ES-I3 (cell line): ENCODE measurements around the gene CMIP.

Experiments used
- H3K36me3 ChIP-seq: 2 replicates; pipeline ENCODE4 v1.6.1; 2013; ENCODE audit warnings: mild to moderate bottlenecking, low read length, control low read depth, moderate library complexity; ENCODE audit not compliant: insufficient read depth
- H3K4me1 ChIP-seq: 2 replicates; pipeline ENCODE4 v1.6.1; 2013; ENCODE audit warnings: mild to moderate bottlenecking, control low read depth, low read length; ENCODE audit not compliant: insufficient read depth
- H3K9ac ChIP-seq: 2 replicates; pipeline ENCODE4 v1.6.1; 2013; ENCODE audit warnings: low read depth, mild to moderate bottlenecking, low read length, moderate library complexity
- H3K9me3 ChIP-seq: 2 replicates; pipeline ENCODE4 v1.6.1; 2013; ENCODE audit warnings: mild to moderate bottlenecking, low read length, moderate library complexity; ENCODE audit not compliant: control insufficient read depth, insufficient read depth

Gene CMIP

DNA sequence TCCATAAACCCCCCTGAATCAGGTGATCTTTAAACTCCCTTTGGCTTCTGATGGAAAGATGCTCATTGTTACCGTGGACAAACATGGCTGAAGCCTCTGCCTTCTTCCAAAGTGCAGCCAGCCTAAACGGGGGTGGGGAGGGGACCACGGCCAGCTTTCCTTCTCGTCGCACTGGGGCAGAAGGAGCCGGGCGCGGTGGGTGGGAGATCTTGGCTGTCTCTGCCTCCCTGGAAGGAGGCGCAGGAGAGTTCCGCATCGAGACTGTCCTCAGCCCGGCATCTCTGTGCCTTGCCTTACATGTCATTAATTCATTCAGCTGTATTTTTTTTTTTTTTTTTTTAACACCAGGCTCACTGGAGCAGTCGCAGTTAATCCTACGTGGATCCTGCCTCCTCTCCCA lies 171.2 kb downstream of the CMIP start:
- Histone ChIP-seq H3K9ac (no peak overlapping the region), H3K4me1 (no peaks in the 10 kb centered on the region; the same call in 1 of the 2 replicates), H3K9me3 (no peaks in the 10 kb centered on the region), H3K36me3 (peaks cover 5% of the 10 kb centered on the region; the same call in 1 of the 2 replicates)

DNA sequence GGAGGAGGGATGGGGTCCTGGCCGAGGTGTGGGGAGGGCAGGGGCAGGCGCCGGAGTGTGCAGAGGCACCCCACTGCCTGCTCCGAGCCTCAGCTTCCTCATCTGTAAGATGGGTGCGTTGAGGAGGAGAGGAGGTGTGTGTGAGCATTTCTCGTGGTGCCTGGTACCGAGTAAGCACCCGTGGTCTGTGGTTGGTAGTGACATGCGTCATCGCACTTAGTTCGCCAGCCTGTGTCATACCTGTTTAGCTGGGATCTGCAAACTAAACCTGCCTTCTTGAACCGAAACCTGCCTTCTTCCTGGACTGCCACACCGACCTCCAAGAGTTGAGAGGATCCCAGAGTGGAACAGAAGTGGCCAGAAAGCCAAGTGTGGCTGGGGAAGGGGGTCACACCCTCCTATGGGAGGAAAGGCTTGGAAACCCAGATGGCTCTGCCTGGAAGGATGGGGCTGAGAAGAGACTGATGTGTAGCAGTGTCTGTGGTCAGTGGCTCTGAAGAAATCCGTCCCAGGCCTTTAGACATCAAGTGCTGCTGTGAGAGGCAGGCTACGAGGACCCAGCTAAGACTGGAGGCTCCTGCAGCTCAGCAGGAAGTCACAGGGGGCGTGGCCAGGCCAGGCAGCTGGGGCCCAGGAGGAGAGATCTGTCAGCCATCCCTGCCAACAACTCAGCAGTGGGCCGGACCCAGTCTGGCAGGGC lies 171.9 kb downstream of the CMIP start:
- Histone ChIP-seq H3K36me3 (peaks cover 5% of the 10 kb centered on the region; the same call in 1 of the 2 replicates), H3K9ac (no peak overlapping the region)

DNA sequence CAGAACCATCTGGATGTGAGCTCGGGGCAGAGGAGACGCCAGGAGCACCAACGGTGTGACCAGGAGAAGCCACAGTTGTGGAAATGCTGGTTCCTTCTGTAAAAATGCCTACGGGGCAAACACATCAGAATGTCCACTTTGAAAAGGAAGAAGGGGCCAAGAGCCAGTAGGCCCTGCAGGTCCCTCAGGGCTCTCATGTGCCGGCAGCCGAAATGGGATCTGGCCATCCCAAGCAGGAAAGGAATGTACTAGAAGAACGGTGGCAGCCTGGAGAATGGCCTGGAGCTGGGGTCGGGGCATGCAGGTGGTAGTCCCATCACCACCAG lies 172.4 kb downstream of the CMIP start:
- no peak overlapping the region for H3K9ac ChIP-seq
- H3K36me3 ChIP-seq: peaks cover 5% of the 10 kb centered on the region; the same call in 1 of the 2 replicates
- no peaks in the 10 kb centered on the region for H3K9me3 ChIP-seq
- no peaks in the 10 kb centered on the region; the same call in 1 of the 2 replicates for H3K4me1 ChIP-seq

More for the DNA sequence above, 171.9 kb downstream of the CMIP start:
- no peaks in the 10 kb centered on the region; the same call in 1 of the 2 replicates for H3K4me1 ChIP-seq
- H3K9me3 ChIP-seq: no peaks in the 10 kb centered on the region

DNA sequence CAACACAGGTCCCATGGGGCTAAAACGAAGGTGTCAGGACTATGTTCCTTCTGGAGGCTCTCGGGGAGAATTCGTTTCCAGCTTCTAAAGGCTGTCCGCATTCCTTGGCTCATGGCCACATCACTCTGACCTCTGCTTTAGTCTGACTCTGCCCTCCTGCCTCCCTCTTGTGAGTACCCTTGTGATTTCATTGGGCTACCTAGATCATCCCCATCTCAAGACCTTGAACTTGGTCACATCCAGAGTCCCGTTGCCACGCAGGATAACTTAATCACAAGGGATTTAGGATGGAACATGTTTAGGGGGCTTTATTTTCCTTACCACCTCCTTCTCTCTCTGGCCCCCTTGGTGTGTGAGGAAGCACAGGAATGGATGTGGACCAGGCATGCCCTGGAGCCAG lies 173.6 kb downstream of the CMIP start:
- Histone ChIP-seq H3K9ac (no peak overlapping the region), H3K36me3 (peaks cover 5% of the 10 kb centered on the region; the same call in 1 of the 2 replicates), H3K9me3 (no peaks in the 10 kb centered on the region), H3K4me1 (no peaks in the 10 kb centered on the region; the same call in 1 of the 2 replicates)

DNA sequence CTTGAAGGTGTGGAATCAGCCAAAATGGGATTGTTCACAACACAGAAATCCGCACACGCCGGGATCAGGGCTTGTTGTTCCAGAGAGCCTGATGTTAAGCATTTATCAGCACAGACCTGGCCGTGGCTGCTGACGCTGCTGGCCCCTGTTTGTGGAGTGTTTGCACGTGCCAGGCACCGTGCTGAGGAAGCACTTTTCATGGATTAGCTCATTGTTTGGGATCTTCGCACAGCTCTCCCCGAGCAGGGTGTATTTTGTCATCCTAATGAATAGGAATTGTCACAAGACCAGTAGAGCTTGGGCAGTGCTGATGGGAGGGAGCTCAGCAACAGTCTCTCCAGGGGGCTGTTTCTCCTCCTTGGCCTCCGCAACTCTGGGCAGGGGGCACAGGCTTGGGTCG lies 174.1 kb downstream of the CMIP start:
- H3K36me3 ChIP-seq: peaks cover 5% of the 10 kb centered on the region; the same call in 1 of the 2 replicates
- H3K9me3 ChIP-seq: no peaks in the 10 kb centered on the region
- H3K9ac ChIP-seq: no peak overlapping the region
- no peaks in the 10 kb centered on the region; the same call in 1 of the 2 replicates for H3K4me1 ChIP-seq

DNA sequence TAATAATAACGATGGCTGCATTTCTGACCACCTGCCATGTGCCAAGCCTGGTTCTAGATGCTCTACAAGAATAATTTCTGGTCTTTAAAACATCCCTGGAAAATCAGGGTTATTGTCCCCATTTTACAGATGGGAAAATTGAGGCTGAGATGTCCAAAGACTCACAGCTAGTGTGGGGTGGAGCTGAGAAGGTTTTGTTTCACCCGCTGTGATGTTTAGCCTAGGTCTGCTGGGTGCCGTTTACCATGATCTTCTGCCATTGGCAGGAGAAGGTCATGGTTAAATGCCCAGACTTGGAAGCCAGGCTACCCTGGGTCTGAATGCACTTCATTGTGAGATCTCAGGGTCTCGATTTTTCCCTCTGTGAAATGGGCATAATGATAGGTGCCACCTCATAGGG lies 175.4 kb downstream of the CMIP start:
- H3K36me3 ChIP-seq: peaks cover 5% of the 10 kb centered on the region; the same call in 1 of the 2 replicates
- H3K9me3 ChIP-seq: no peaks in the 10 kb centered on the region
- H3K9ac ChIP-seq: no peak overlapping the region
- no peaks in the 10 kb centered on the region; the same call in 1 of the 2 replicates for H3K4me1 ChIP-seq

DNA sequence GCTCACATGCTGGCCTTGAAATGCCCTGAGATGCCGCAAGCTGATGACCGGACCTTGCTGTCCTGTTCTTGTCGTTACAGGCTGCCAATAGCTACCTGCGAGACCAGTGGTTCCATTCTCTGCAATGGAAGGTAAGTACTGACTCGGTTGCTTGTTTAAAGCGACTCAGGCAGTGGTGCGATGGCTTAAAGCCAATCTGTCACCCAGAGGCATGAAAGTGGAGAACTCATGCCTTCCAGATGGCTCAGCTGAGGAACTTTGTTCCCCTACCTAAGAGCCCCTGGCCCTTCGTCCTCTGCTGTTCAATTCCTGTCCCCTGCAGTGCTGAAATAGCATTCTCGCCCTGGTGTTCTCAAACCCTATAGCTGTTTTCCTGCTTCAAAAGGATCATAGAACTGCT lies 176.2 kb downstream of the CMIP start:
- Histone ChIP-seq H3K36me3 (peaks cover 5% of the 10 kb centered on the region; the same call in 1 of the 2 replicates), H3K9me3 (no peaks in the 10 kb centered on the region), H3K4me1 (no peaks in the 10 kb centered on the region; the same call in 1 of the 2 replicates), H3K9ac (no peak overlapping the region)

DNA sequence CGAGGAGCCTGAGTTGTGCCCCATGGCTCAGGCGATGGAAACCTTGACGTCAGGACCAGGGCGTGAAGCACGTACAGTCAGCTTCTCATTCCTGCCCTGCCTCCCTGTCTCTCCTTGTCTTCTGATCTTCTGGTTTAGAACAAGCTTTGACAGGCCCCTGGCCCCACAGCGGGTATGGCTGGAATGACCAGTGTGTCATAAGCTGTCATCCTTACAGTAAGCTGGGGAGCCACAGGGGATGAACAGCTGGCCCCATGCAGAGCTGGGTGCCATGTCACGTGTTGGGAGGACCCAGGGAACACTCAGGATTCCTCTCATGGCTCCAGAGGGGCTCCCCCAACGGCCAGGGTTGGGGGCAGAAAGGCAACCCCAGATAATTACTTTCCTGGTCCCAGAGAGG lies 176.9 kb downstream of the CMIP start:
- H3K36me3 ChIP-seq: peaks cover 5% of the 10 kb centered on the region; the same call in 1 of the 2 replicates
- no peak overlapping the region for H3K9ac ChIP-seq

DNA sequence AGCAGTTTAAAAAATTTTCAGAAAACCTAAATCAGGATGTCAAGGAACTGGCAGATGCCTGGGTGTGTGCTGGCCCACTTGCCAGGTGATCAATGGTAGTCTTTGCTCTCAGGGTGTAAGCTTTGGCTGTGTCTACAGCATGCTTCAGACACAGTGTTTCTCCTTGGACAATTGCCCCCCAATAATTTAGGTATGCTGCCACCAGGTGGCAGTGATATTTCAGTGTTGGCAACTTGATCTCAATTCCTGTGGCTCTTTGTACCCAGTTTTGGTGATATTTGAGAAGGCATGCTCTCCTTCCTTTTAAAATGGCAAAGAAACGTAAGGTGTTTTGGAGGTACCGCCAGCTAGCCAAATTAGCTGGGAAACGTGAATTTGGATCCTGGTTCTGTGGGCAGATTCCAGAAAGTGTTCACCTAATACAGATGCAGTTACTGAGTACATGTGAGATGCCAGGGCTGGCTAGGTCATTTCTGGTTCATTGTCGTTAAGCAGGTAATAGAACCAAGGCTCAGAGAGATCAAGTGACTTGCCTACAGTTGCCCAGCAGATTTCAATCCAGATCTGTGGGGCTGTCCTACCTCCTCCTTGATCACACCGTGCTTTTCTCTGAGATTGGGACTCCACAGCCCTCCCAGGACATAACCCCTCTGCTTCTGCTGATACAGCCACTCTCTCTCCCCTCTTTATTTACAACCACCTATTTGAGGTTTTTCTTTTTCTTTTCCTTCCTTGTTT lies 178.9 kb downstream of the CMIP start:
- Histone ChIP-seq H3K4me1 (no peaks in the 10 kb centered on the region), H3K9ac (no peak overlapping the region), H3K36me3 (no peaks in the 10 kb centered on the region; the same call in 1 of the 2 replicates), H3K9me3 (no peaks in the 10 kb centered on the region)

More for the DNA sequence above, 176.9 kb downstream of the CMIP start:
- no peaks in the 10 kb centered on the region; the same call in 1 of the 2 replicates for H3K4me1 ChIP-seq
- no peaks in the 10 kb centered on the region for H3K9me3 ChIP-seq

DNA sequence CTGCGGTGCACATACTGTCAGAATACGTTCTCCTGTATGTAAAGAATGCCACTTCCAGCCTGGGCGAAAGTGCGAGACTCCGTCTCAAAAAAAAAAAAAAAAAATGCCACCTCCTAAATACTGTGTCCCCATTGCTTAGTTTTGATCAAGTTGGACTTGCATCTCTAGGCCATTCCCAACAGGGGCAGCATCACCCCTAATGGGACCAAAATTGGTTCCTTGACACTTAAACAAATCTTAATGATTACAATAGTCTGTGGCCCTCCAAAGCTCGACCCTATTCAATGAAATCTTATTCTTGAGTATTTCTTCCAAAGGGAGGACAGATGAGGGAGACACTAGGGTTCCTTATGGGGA lies 179.8 kb downstream of the CMIP start:
- no peaks in the 10 kb centered on the region; the same call in 1 of the 2 replicates for H3K36me3 ChIP-seq
- H3K9me3 ChIP-seq: no peaks in the 10 kb centered on the region
- no peak overlapping the region for H3K9ac ChIP-seq
- H3K4me1 ChIP-seq: no peaks in the 10 kb centered on the region

DNA sequence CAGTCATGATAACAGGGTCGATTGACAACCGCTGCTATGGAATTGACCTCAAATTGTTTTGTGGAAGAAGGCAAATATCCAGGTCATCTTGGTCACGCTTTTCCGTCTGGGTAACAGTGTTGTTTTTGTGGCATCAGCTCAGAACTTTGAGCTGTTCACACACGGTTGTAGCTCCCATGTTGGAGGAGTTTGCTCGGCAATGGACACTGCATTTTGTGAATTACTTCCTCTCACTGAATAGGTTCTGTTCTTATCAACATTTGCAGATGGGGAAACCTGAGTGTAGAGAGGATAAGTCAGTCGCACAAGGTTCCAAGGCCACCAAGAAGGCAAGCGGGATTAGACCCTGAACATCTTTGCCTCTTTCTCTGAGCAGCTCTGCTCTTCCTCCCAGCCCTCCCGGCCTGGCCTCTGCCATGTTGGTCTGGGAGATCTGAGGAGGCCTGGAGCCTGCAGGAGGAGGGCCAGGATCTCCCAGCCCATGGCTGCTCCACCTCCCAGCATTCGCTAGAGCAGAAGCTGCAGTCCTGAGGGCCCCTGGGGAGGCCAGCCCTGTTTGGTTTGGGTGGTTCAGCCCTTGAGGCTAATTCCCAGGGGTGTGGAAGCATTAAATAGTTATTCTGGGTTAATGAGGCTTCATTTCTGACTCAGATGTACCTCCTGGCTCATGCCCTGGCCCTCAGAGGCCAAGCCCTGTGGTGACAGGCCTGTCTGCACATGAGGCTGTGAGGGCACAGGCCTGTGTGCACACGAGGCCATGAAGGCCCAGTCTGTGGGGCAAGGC lies 180.3 kb downstream of the CMIP start:
- Histone ChIP-seq H3K9ac (no peak overlapping the region), H3K36me3 (no peaks in the 10 kb centered on the region; the same call in 1 of the 2 replicates), H3K9me3 (no peaks in the 10 kb centered on the region), H3K4me1 (no peaks in the 10 kb centered on the region)

DNA sequence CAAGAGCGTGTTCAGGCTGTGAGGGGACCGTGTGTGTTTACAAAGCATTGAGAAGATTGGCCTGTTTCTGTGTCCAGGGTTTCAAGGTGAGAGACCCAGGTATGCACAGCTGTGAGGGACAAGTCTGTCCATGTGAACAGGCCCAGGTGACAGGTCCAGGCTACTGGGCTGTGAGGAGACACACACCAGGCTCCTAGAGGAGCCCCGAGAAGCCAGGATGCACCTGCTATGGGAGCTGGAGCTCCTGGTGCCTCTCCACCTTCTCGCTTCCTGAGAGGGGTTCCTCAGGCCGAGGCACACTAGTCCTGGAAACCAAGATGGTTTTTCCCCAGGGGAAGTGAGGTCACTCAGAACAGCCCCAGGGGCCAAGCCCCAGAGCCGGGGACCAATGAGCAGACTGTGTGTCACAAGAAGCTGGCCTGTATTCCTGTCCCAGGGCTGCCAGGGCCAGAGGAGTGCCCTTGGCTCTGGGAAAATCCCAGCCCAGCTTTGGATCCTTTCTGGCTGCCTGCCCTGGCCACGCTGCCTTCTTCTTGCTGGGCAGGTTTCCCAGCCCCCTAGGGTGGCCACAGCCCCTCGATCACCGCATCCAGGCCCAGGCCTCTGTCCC lies 181.0 kb downstream of the CMIP start:
- H3K9ac ChIP-seq: no peak overlapping the region
- H3K4me1 ChIP-seq: peaks cover 4% of the 10 kb centered on the region; the same call in 1 of the 2 replicates
- no peaks in the 10 kb centered on the region; the same call in 1 of the 2 replicates for H3K36me3 ChIP-seq
- H3K9me3 ChIP-seq: no peaks in the 10 kb centered on the region

DNA sequence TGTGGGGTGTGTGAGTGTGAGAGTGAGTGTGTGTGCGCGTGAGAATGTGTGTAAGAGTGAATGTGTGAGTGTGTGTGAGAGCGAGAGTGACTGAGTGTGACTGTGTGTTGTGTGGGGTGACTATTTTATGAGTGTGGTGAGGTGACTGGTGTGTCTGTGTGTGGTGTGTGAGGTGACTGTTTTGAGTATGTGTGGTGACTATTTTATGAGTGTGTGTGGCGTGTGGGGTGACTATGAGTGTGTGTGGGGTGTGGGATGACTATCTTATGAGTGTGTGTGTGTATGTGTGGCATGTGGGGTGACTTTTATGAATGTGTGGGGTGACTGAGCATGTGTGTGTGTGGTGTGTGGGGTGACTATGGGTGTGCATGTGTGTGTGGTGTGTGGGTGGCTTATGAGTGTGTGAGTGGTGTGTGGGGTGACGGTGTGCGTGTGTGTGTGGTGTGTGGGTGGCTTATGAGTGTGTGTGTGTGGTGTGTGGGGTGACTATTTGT lies 181.6 kb downstream of the CMIP start:
- Histone ChIP-seq H3K36me3 (no peaks in the 10 kb centered on the region; the same call in 1 of the 2 replicates), H3K4me1 (peaks cover 5% of the 10 kb centered on the region; the same call in 1 of the 2 replicates), H3K9me3 (no peaks in the 10 kb centered on the region), H3K9ac (no peak overlapping the region)

DNA sequence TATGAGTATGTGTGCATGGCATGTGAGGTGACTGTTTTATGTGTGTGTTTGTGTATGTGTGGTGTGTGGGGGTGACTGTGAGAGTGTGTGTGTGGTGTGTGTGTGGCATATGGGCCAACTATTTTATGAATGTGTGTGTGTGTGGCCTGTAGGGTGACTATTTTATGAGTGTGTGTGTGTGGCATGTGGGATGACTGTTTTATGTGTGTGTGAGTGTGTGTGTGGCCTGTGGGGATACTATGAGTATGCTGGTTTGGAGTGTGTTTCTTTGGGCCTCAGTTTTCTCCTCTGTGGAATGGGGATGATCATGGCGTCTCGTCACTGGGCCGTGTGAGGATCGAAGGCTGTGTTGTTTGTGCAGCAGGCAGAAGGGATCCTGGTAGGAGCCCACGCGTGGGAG lies 182.4 kb downstream of the CMIP start:
- Histone ChIP-seq H3K9ac (no peak overlapping the region), H3K4me1 (peaks cover 5% of the 10 kb centered on the region; the same call in 1 of the 2 replicates), H3K36me3 (no peaks in the 10 kb centered on the region; the same call in 1 of the 2 replicates), H3K9me3 (no peaks in the 10 kb centered on the region)
